HG03064 (cell line): ENCODE data around the gene ICOS.

Experiments used
- ATAC-seq: cut with Tn5 transposase; IDR thresholded peaks from one replicate; pipeline ENCODE4 v1.9.1; 2021; ENCODE audit warnings: low read depth; ENCODE audit not compliant: unreplicated experiment

Gene ICOS

DNA sequence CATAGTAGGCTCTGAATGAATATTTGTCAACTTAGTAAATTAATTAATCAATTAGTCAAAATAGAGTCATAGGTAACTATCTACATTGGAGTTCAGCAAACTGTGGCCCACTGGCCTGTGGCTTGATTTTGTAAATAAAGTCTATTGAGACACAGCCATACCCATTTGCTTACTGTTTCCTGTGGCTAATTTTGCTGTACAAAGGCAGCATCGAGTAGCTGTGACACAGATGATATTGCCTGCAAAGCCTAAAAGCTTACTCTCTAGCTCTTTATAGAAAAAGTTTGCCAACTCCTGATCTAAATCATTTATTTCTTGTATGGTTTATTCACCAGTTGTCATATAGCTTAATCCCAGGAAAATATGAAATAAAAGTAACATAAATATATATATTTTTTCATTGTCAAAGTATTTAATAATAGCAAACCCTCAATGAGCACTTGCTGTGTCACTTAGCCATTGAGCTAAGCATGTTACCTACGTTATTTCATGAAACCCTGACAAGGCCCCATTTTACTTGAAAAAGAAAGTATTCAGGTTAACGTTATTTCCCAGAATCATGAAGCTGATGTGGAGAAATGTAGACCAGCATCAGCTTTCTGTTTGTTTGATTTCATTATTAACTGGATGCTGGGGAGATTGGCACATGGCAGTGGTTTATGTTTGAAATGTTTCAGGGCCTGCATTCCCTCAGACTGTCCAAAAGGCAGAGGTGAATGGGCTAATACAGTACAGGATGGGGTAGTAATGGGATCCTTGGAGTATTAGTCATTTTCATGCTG lies 69.6 kb downstream of the ICOS start:
- ATAC-seq = no peak

DNA sequence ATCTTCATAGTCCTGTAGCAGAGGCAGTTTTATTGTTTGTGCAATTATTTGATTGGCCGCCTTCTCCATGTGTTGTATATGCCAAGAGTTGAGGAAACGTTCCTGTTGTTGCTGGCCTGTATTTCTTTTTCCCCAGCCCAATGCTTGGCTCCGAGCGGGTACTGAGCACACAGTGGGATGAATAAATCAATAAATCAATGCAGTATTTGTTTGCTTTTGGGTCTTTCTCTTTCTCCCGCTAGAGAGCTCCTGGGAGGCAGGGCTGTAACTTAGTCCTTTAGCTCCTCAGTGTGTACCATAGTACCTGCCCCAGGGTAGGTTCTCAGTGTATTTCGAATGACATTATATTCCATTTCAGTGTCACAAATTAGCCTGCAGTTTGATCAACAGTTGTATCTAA lies 71.8 kb downstream of the ICOS start:
- no peak for ATAC-seq

DNA sequence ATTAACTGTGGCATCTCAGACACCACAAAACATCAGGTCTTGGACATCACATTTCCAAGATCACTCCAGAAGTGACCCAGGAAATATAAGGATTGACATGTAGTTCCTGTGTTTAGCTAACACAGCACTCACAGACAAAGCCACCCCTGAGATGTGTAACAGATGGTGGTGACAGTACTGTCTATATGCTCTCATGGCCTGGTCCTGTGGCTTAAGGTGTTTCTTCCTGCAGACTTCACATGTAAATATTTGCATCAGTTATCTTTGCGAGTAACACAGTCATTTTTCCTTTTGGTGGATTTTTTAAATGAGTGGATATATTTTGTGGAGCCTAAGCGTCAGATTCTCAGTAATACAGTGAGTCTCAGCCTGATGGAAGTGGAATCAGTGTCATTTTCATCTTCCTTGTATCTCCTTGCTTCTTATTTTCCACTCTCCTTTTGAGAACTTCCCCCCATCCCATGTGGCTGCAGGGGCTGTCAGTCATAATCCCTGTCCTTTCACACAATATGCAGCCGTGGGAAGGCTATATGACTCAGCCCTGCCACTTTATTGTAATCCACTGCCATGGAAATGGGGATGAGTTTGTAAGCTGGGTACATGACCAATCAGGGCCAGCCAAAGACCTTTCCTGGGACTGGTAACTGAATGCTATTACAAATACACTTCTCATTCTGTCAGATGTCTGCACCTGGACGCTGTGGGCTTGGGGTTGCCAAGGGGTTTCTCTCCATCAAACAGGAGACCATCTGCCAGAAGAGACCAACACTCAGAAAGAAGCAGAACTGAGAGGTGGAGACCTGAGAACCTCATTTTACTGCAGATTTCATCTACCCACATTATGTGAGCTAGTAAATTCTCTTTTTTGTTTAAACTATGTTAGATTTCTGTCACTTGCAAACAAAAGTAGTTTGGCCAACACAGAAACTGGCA lies 74.3 kb downstream of the ICOS start:
- ATAC-seq = no peak
